ENCODE results near the gene OSTM1.

DNA sequence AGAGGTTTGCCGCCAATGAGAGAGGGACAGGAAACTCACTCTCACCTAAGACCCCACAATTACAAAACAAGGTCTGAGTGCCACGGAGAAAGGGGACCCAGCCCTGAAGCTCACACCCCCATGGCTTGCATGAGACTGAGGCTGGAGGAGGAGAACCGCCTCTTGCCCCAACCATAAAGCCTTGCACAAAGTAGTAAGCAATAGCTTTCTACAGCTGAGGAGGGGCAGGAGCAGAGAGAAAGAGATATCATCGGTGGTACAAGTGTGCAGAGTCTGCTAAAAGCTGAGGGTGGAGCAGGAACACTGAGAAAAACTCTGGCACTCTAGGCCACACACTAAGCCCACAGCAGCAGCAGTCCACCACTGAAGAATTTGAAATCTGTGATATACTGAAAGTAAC lies 37.7 kb downstream of the OSTM1 start:
- TF ChIP-seq, protein P1, sequence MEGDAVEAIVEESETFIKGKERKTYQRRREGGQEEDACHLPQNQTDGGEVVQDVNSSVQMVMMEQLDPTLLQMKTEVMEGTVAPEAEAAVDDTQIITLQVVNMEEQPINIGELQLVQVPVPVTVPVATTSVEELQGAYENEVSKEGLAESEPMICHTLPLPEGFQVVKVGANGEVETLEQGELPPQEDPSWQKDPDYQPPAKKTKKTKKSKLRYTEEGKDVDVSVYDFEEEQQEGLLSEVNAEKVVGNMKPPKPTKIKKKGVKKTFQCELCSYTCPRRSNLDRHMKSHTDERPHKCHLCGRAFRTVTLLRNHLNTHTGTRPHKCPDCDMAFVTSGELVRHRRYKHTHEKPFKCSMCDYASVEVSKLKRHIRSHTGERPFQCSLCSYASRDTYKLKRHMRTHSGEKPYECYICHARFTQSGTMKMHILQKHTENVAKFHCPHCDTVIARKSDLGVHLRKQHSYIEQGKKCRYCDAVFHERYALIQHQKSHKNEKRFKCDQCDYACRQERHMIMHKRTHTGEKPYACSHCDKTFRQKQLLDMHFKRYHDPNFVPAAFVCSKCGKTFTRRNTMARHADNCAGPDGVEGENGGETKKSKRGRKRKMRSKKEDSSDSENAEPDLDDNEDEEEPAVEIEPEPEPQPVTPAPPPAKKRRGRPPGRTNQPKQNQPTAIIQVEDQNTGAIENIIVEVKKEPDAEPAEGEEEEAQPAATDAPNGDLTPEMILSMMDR (IDR thresholded peaks at IDR 0.05), result no peak
- no peak for TF ChIP-seq POLR2A (IDR thresholded peaks at IDR 0.05)
